Measurements from ENCODE around the gene STAC.
"Not testable (repeated sequence)": the region's sequence is repeated elsewhere in the genome, so short reads cannot be mapped to it uniquely, and the experiment has no call there.

STAC gene

DNA sequence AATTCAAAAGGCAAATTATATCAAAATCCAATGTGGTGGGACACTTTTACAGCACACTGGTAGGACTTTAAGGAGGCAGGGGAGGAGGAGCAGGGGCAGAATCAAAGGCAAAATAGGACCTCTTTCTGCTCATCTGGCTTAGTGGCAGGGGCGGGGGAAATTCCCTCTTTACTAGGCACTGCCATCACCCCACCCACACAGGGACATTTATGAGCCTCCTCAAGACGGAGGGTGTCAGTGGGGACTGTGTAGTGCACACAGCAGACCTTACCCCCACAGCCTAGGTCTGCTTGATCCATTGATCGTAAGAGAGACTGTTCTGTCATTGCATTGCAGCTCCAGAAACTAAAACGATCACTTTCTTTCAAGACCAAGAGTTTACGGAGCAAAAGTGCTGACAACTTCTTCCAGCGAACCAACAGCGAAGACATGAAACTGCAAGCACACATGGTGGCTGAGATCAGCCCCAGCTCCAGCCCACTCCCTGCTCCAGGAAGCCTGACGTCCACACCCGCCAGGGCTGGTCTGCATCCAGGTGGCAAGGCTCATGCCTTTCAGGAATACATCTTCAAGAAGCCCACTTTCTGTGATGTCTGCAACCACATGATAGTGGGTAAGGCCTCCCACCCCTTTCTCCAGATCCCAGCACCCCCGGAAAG lies 62.9 kb downstream of the STAC start:
- CTCF ChIA-PET, result no interaction called here
- no peak overlapping the region for H3K4me3 ChIP-seq (ENCODE audit: low read depth, low read length)

DNA sequence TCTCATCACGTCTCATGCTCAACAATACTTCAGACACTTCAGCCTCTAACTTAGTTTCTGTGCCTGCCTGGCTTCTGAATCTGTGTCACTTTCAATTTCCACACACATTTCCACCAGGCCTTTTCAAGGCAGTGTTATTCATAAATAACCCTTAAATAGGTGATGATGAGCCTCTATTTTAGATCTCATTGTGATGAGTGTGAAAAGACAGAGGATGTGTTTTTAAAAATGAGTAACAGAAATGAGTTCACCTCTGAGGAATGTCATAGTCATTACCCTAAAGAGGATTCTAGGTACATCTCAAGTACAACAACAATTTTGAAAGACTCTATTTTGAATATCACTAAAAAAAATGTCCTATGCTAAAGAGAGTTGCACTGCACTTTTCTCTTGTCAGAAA lies 64.6 kb downstream of the STAC start:
- no peak for DNase-seq (ENCODE audit: low read depth, low spot score)
- ChIA-PET POLR2A (no interaction called here), CTCF (no interaction called here)
- no peak overlapping the region for H3K4me3 ChIP-seq (ENCODE audit: low read depth, low read length)
- no peak for TF ChIP-seq CTCF (IDR thresholded peaks at IDR 0.05; ENCODE audit: insufficient read depth, low read length, missing control alignments)

More for the DNA sequence above, 62.9 kb downstream of the STAC start:
- TF ChIP-seq CTCF (IDR thresholded peaks at IDR 0.05; ENCODE audit: insufficient read depth, low read length, missing control alignments), result no peak
- no peak for DNase-seq (ENCODE audit: low read depth, low spot score)
- POLR2A ChIA-PET, result no interaction called here

- ChIA-PET POLR2A (no interaction called here), CTCF (interaction anchor here (1.2 kb wide), 1 partner anchor 229 kb away, joined by 3 read pairs; no protein-coding TSS in a partner anchor)
- DNase-seq (ENCODE audit: low read depth, low spot score), result no peak
- H3K4me3 ChIP-seq (ENCODE audit: low read depth, low read length), result no peak overlapping the region
- no peak for TF ChIP-seq CTCF (IDR thresholded peaks at IDR 0.05; ENCODE audit: insufficient read depth, low read length, missing control alignments)
Measured at GRCh38 chr3:36446276-36446675, 66.0 kb downstream of the STAC start.

- no peak for TF ChIP-seq CTCF (IDR thresholded peaks at IDR 0.05; ENCODE audit: insufficient read depth, low read length, missing control alignments)
- CTCF ChIA-PET, result no interaction called here
- POLR2A ChIA-PET, result no interaction called here
- H3K4me3 ChIP-seq (ENCODE audit: low read depth, low read length), result no peak overlapping the region
- DNase-seq (ENCODE audit: low read depth, low spot score), result no peak
Measured at GRCh38 chr3:36447061-36447460, 66.8 kb downstream of the STAC start.

DNA sequence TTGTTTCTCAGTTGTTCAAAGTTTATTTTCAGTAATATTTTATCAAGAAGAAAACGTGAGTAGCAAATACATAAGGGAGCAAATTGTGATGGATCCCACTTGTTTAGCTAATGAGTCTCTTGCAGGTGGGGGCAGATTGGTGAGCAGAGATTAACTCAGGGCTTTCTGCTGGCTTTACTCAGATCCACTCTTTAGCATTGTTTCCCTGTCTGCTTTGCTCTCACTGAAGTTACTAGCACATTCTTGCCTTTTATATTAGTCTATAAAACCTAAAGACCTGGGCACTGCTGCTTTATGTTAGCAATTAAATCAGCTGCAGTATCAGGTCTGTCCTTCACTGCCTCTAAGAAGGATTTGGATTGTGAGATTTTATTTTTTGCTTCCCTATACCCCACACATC lies 71.5 kb downstream of the STAC start:
- H3K4me3 ChIP-seq (ENCODE audit: low read depth, low read length), result no peak overlapping the region
- ChIA-PET CTCF (no interaction called here), POLR2A (no interaction called here)
- DNase-seq (ENCODE audit: low read depth, low spot score), result no peak
- TF ChIP-seq CTCF (IDR thresholded peaks at IDR 0.05; ENCODE audit: insufficient read depth, low read length, missing control alignments), result no peak

- POLR2A ChIA-PET; CTCF ChIA-PET; H3K4me3 ChIP-seq (ENCODE audit: low read depth, low read length); DNase-seq (ENCODE audit: low read depth, low spot score): not testable (repeated sequence)
Measured at GRCh38 chr3:36453213-36453612, 72.9 kb downstream of the STAC start.

- POLR2A ChIA-PET; CTCF ChIA-PET; DNase-seq (ENCODE audit: low read depth, low spot score): not testable (repeated sequence)
Measured at GRCh38 chr3:36453896-36454295, 73.6 kb downstream of the STAC start.

More at GRCh38 chr3:36453896-36454295, 73.6 kb downstream of the STAC start:
- H3K4me3 ChIP-seq (ENCODE audit: low read depth, low read length), result not testable (repeated sequence)
